ENCODE data around the gene SPA17. TPM values are rescaled to one million over a fixed set of nuclear protein-coding genes. Genes with fewer than 3 reads are reported as not detected.
A peak's percentile ranks its signal among the peaks of the same experiment; 100 is the strongest.

The SPA17 gene
- polyA plus RNA-seq, 2 donors: 7.1 to 7.8 TPM

DNA sequence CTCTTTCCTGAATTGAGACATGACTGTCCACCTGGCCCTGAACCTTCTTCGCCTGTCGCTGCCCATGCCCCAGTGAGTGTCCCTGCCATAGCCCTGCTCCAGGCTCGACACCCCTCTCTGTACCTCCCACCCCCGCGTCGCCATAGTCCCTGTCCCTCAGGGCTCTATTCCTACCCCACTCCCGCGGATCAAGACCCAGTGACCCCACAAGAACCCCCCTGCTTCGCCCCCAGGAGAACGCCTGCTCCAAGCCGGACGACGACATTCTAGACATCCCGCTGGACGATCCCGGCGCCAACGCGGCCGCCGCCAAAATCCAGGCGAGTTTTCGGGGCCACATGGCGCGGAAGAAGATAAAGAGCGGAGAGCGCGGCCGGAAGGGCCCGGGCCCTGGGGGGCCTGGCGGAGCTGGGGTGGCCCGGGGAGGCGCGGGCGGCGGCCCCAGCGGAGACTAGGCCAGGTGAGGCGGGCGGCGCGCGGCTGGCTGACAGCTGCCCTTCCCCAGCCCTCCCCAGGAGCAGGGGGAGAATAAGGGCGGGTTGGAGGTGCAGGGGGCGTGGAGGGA lies 71.6 kb downstream of the SPA17 start:
- Histone ChIP-seq H3K4me1 (ENCODE audit: control insufficient read depth in 2 of 2, insufficient read depth in 2 of 2, low read length in 1 of 2) (peaks cover 4 to 8% of the 10 kb centered on the region in 2 donors), H3K4me3 (ENCODE audit: low read depth in 1 of 2, low read length in 2 of 2) (peak overlapping the region; percentile 10 to 53), H3K9me3 (ENCODE audit: control insufficient read depth in 2 of 2, insufficient read depth in 1 of 2, low read depth in 1 of 2, low read length in 1 of 2) (no peaks in the 10 kb centered on the region), H3K27ac (ENCODE audit: low read depth in 2 of 2, low read length in 1 of 2) (no peak overlapping the region), H3K36me3 (ENCODE audit: control insufficient read depth in 2 of 2, insufficient read depth in 2 of 2, low read length in 1 of 2) (no peaks in the 10 kb centered on the region), H3K27me3 (ENCODE audit: control insufficient read depth in 1 of 2, insufficient read depth in 2 of 2, low read length in 2 of 2) (peaks cover 0 to 3% of the 10 kb centered on the region in 2 donors)
- 33 to 43% methylated on average over 37 to 44 of the region's 44 CpGs for WGBS, 2 donors

- Histone ChIP-seq H3K4me3 (ENCODE audit: low read depth in 1 of 2, low read length in 2 of 2) (peak overlapping the region; percentile 53 to 67), H3K36me3 (ENCODE audit: control insufficient read depth in 2 of 2, insufficient read depth in 2 of 2, low read length in 1 of 2) (no peaks in the 10 kb centered on the region), H3K4me1 (ENCODE audit: control insufficient read depth in 2 of 2, insufficient read depth in 2 of 2, low read length in 1 of 2) (peaks cover 4 to 6% of the 10 kb centered on the region in 2 donors), H3K9me3 (ENCODE audit: control insufficient read depth in 2 of 2, insufficient read depth in 1 of 2, low read depth in 1 of 2, low read length in 1 of 2) (no peaks in the 10 kb centered on the region), H3K27me3 (ENCODE audit: control insufficient read depth in 1 of 2, insufficient read depth in 2 of 2, low read length in 2 of 2) (peaks cover 0 to 3% of the 10 kb centered on the region in 2 donors), H3K27ac (ENCODE audit: low read depth in 2 of 2, low read length in 1 of 2) (peak overlapping the region; percentile 65 to 83)
- 8 to 10% methylated on average over 34 to 41 of the region's 41 CpGs for WGBS, 2 donors
Observed at GRCh38 chr11:124745835-124746620, 72.3 kb downstream of the SPA17 start.

- H3K4me3 ChIP-seq (ENCODE audit: low read depth in 1 of 2, low read length in 2 of 2): peak overlapping the region; percentile 53 to 67
- peaks cover 0 to 3% of the 10 kb centered on the region in 2 donors for H3K27me3 ChIP-seq (ENCODE audit: control insufficient read depth in 1 of 2, insufficient read depth in 2 of 2, low read length in 2 of 2)
- no peaks in the 10 kb centered on the region for H3K9me3 ChIP-seq (ENCODE audit: control insufficient read depth in 2 of 2, insufficient read depth in 1 of 2, low read depth in 1 of 2, low read length in 1 of 2)
- no peaks in the 10 kb centered on the region for H3K36me3 ChIP-seq (ENCODE audit: control insufficient read depth in 2 of 2, insufficient read depth in 2 of 2, low read length in 1 of 2)
- peak overlapping the region; percentile 65 to 83 for H3K27ac ChIP-seq (ENCODE audit: low read depth in 2 of 2, low read length in 1 of 2)
- 2 to 4% methylated on average over 34 to 37 of the region's 37 CpGs for WGBS, 2 donors
- peaks cover 4 to 6% of the 10 kb centered on the region in 2 donors for H3K4me1 ChIP-seq (ENCODE audit: control insufficient read depth in 2 of 2, insufficient read depth in 2 of 2, low read length in 1 of 2)
Observed at GRCh38 chr11:124746621-124747243, 73.0 kb downstream of the SPA17 start.

Other genes with a start within 250 kb of the SPA17 start
- not detected for gene OR8B4, start 249.0 kb upstream of the SPA17 start, polyA plus RNA-seq
- gene OR8B8, start 228.2 kb upstream of the SPA17 start, polyA plus RNA-seq: not detected
- gene OR8B12, start 130.2 kb upstream of the SPA17 start, polyA plus RNA-seq: not detected
- not detected for gene OR8A1, start 103.9 kb upstream of the SPA17 start, polyA plus RNA-seq
- not detected for gene PANX3, start 62.5 kb upstream of the SPA17 start, polyA plus RNA-seq
- gene TBRG1, start 51.0 kb upstream of the SPA17 start, polyA plus RNA-seq: 10 to 100 TPM; 16.5 to 16.9 TPM
- gene SIAE, start 165 bp upstream of the SPA17 start, polyA plus RNA-seq: 10 to 100 TPM in 1 of 2 donors, 1 to 10 TPM in 1; 9.0 to 11.6 TPM
- 1 to 10 TPM; 1.6 to 3.1 TPM for gene NRGN, start 66.0 kb downstream of the SPA17 start, polyA plus RNA-seq
- gene VSIG2, start 78.4 kb downstream of the SPA17 start, polyA plus RNA-seq: 10 to 100 TPM in 1 of 2 donors, 1 to 10 TPM in 1; 9.7 to 51.4 TPM
- gene ESAM, start 88.4 kb downstream of the SPA17 start, polyA plus RNA-seq: 10 to 100 TPM; 16.8 to 34.1 TPM
- 1 to 10 TPM; 3.8 to 9.3 TPM for gene MSANTD2, start 126.5 kb downstream of the SPA17 start, polyA plus RNA-seq
- 10 to 100 TPM in 1 of 2 donors, 1 to 10 TPM in 1; 8.6 to 20.6 TPM for gene ROBO3, start 191.5 kb downstream of the SPA17 start, polyA plus RNA-seq
- 1 to 10 TPM; 3.2 TPM for gene ROBO4, start 224.0 kb downstream of the SPA17 start, polyA plus RNA-seq
- not detected for gene HEPN1, start 245.3 kb downstream of the SPA17 start, polyA plus RNA-seq

Measured in esophagus (tissue), 2 donors.